Stimulated activated CD4-positive, alpha-beta T cell treated with anti-CD3 and anti-CD28 coated beads, Interleukin-15, amount 100 ng/mL, for 48 hours (primary cell): Measurements from ENCODE around the gene MEGF8.
"Not testable (repeated sequence)": the region's sequence is repeated elsewhere in the genome, so short reads cannot be mapped to it uniquely, and the experiment has no call there.

Experiments used
- DNase-seq, 2 donors: peaks; one replicate each; pipeline ENCODE4 v3.0.0-alpha.2; 2020; ENCODE audit warnings: low read depth in 2 of 2

The MEGF8 gene

GRCh38 chr19:42332059-42332458 is 6.6 kb downstream of the MEGF8 start:
- no peak for DNase-seq

DNA sequence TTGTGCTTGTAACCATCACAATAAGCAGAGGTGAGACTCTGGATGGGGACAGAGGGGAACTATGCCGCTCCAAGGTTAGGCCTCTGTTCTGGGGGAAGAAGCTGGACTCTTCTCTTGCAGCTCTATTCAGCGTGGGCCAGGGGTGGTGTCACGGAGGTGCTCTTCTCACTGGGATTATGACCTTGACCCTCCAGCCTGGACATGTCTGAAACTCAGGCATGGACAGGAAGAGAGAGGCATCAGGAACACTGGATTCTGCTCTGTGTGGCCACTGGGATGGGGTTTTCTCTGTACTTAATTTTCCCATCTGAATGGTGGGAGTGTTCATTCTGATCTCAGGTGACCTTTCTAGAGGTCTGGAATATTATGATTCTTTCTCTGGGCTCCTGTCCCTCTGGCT is 7.6 kb downstream of the MEGF8 start:
- no peak for DNase-seq

DNA sequence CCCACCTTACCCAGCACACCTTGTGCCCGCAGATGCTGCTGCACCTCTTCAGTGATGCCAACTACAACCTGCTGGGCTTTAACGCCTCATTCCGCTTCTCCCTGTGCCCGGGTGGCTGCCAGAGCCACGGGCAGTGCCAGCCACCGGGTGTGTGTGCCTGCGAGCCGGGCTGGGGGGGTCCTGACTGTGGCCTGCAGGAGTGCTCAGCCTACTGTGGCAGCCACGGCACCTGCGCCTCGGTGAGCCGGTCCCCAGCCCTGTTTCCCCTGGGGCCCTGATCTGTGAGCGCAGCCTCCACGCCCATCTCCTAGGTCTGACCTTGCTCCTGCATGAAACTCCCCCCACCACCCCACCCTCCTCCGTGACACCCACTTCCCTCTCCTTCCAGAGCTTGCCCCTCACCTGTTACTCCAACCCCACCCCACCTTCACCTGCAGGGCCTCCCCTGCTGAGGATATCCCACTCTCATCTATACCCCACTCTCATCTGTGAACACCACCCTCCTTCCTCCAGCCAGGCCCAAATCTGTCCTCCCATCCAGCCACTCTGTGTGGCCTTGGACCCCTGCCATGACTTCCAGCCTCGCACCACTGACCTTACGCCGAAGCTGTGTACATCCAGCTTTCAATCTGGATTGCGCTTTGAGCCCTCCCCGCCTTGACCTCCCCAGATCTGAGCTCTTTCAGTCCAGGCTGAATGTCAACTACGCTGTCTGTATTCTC is 8.7 kb downstream of the MEGF8 start:
- no peak for DNase-seq

GRCh38 chr19:42334697-42335373 is 9.4 kb downstream of the MEGF8 start:
- DNase-seq, result no peak

DNA sequence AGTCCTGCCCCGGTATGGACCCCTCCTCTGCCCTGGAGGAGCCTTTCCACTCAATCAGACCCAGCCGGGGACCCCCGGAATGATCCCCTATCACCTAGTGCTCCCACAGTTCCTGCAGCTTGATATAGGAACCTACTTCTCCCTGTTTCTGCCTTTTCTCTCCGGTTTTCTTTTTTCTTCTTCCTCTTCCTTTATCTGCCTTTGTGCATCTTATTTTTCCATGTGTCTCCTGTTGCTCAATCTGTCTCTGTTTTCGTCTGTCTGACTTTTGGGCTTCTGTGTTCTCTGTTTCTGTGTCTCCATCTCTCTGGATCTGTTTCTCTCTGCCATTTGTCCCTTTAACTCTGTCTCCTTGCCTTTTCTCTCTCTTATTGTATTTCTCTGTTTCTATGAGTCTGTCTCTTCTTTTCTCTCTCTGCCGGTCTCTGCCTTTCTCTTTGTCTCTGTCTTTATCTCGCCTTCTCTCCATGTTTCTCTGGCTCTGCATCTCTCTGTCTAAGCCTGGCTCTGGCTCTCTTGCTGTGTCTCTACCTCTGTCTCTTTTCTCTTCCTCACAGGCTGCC is 10.0 kb downstream of the MEGF8 start:
- no peak for DNase-seq

DNA sequence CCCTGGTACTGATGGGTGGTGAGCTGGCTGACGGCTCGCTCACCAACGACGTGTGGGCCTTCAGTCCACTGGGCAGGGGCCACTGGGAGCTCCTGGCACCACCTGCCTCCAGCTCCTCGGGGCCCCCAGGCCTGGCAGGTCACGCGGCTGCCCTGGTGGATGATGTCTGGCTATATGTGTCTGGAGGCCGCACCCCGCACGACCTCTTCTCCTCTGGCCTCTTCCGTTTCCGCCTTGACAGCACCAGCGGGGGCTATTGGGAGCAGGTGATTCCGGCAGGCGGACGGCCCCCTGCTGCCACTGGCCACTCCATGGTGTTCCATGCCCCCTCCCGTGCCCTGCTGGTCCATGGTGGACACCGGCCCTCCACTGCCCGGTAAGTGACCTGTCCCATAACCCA is 10.5 kb downstream of the MEGF8 start:
- DNase-seq, result no peak

DNA sequence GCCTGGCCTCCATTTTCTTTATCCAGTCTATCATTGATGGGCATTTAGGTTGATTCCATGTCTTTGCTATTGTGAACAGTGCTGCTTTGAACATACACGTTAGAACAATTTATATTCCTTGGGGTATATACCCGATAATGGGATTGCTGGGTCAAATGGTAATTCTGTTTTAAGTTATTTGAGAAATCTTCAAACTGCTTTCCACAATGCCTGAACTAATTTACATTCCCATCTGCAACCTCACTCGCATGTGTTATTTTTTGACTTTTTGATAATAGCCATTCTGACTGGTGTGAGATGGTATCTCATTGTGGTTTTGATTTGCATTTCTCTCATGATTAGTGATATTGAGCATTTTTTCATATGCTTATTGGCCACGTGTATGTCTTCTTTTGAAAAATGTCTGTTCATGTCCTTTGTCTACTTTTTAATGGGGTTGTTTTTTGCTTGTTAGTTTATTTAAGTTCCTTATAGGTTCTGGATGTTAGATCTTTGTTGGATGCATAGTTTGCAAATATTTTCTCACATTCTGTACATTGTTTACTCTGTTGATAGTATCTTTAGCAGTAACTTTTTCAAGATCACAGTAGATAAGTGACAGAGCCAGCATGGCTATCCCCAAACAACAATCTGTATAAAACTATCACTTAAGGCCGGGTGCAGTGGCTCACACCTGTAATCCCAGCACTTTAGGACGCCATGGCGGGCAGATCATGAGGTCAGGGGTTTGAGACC is 13.9 kb downstream of the MEGF8 start:
- not testable (repeated sequence) for DNase-seq

DNA sequence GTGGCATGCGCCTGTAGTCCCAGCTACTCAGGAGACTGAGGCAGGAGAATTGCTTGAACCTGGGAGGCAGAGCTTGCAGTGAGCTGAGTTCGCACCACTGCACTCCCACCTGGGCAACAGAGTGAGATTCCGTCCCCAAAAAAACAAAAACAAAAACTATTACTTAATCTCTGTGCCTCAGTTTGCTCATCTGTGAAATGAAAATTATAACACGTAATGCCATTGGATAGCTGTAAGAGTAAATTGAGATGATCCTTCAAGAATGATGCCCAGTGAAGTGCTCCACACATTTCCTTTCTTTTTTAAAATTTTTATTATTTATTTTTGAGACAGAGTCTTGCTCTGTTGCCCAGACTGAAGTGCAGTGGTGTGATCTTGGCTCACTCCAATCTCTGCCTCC is 14.5 kb downstream of the MEGF8 start:
- not testable (repeated sequence) for DNase-seq

- no peak for DNase-seq
Measured at GRCh38 chr19:42343344-42344110, 18.1 kb downstream of the MEGF8 start.

DNA sequence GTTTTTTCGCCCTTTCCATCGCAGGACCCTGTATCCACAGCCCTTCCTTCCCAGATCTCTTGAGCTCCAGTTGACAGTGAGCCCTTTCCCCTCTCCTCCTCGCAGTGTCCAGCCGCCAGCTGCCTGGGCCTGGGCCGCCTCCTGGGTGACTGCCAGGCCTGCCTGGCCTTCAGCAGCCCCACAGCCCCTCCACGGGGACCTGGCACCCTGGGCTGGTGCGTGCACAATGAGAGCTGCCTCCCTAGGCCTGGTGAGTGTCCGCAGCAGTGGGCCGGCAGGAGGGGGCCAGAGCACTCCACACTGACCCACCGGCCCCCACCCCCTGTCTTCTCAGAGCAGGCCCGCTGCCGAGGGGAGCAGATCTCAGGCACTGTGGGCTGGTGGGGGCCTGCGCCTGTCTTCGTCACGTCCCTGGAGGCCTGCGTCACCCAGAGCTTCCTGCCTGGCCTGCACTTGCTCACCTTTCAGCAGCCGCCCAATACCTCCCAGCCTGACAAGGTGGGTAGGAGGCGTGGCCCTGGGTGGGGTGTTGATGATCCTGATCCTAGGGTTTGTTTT is 19.0 kb downstream of the MEGF8 start:
- DNase-seq, result no peak

DNA sequence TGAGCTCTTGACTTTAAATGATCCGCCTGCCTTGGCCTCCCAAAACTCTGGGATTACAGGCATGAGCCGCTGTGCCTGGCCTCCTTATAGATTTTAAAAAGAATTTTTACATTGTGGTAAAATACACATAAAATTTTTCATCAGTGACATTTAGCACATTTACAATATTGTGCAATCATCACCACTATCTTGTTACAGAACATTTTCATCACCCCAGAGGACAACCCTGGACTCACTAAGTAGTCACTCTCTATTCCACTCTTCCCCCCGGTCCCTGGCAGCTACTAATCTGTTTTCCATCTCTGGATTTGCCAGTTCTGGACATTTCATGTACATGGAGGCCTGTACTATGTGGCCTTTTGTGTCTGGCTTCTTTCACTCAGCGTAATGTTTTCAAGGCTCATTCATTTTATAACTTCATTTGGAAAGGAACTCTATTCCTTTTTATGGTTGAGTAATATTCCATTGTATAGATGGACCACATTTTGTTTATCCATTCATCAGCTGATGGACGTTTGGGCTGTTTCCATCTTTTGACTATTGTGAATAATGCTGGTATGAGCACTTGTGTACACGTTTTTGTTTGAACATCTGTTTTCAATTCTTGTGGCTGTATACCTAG is 19.9 kb downstream of the MEGF8 start:
- DNase-seq, result no peak

DNA sequence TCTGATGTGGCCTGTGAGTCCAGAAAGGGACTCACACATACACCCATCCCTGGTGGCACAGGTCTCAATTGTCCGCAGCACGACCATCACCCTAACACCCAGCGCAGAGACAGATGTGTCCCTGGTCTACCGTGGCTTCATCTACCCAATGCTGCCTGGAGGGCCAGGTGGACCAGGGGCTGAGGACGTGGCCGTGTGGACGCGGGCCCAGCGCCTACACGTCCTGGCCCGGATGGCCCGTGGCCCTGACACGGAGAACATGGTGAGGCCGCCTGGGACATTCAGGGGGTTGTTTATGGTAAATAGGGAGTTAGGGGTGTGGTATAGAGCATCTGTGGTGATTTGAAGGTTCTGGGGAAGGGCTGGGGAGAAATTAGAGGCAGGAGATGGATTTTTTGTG is 22.8 kb downstream of the MEGF8 start:
- DNase-seq, result no peak

GRCh38 chr19:42349378-42350107 is 24.1 kb downstream of the MEGF8 start:
- DNase-seq, result no peak

DNA sequence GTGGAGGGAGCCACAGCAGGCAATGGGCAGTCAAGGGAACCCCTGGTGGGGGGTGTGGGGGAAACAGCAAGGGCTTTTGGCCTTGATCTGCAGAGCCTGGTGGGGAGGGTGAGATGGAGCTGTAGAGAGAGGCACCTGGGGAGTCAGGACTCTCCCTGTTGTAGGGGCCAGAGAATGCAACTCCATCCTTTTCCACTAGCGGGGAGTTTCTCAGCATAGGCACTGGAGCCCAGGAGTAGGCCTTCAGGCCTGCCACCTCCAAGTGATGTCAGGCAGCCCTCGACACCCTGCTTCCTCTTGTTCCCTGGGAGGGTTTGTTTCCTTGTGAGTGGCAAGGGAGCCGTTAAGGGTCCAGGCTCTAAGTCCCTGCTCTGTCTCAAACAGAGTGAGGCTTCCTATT is 25.0 kb downstream of the MEGF8 start:
- no peak for DNase-seq

GRCh38 chr19:42351079-42351735 is 25.8 kb downstream of the MEGF8 start:
- DNase-seq, result no peak

DNA sequence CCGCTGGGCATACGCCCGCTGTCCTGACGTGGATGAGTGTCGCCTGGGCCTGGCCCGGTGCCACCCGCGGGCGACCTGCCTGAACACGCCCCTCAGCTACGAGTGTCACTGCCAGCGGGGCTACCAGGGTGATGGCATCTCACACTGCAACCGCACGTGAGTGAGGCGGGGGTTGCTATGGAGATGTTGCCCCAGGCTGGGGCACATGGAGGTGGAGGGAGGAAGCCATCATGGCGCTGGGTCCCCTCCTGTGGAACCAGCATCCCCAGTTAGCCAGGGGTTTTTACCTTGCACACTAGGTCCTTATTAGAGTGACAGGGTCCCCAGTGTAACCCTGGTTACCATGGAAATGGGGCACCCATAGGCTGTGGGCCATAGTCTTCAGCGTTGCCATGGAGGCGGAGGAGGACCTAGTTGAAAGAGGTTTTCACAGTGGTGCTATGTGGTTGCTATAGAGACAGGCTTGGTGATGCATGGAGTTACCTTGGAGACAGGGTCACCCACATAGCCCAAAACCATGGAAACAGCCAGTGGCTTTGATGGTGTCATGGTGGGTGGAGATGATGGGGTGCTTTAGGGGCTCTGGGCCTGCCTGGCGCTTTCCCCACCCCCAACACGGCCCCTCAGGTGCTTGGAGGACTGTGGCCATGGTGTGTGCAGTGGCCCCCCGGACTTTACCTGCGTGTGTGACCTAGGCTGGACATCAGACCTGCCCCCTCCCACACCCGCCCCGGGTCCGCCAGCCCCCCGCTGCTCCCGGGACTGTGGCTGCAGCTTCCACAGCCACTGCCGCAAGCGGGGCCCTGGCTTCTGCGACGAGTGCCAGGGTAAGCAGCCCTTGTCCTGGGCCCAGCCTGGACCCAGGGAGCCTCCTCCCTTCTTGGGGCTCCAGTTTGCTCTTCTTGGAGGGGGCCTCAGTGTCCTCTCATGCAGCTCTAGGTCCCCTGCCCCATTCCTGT is 27.1 kb downstream of the MEGF8 start:
- DNase-seq, result no peak

DNA sequence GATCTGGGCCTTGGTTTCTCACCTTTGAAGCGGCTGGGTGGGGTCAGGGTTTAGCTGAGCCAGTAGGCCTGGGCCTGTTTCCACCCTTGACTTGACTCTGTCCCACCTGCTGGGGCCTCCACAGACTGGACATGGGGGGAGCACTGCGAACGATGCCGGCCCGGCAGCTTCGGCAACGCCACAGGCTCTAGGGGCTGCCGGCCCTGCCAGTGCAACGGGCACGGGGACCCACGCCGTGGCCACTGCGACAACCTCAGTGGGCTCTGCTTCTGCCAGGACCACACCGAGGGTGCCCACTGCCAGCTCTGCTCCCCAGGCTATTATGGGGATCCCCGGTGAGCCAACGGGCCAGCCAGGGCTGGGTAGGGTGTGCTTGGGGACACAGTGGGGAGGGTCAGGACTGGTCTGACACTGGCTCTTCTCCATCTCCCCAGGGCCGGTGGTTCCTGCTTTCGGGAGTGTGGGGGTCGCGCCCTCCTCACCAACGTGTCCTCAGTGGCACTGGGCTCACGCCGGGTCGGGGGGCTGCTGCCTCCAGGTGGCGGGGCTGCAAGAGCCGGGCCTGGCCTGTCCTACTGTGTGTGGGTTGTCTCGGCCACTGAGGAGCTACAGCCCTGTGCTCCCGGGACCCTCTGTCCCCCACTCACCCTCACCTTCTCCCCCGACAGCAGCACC is 28.0 kb downstream of the MEGF8 start:
- DNase-seq, result no peak

DNA sequence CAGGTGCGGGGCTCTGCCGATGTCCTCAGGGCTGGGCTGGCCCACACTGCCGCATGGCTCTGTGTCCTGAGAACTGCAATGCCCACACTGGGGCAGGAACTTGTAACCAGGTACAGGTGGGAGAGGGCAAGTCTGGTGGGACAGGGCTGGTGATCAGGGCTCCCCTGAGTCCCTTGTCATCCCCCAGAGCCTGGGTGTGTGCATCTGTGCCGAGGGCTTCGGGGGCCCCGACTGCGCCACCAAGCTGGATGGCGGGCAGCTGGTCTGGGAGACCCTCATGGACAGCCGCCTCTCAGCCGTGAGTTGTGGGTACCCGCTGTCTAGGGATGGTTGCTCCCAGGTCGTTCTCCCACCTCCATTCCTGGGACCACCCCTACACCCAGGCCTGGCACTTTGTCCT is 30.5 kb downstream of the MEGF8 start:
- DNase-seq, result no peak
